Kidney (tissue), 22 donors: Measurements from ENCODE around the gene PKHD1. TPM values are rescaled to one million over a fixed set of nuclear protein-coding genes. Genes with fewer than 3 reads are reported as not detected.

Source experiments
- DNase-seq, 5 donors: peaks; one replicate each; pipeline ENCODE4 v3.0.0-alpha.2; 2013 to 2020
- FAIRE-seq: peaks from 2 replicates; lab custom pipeline; 2012; peaks lifted over from hg19 to GRCh38; lab: Jason Lieb, UNC
- H3K27ac ChIP-seq, 2 donors: one replicate each; pipeline ENCODE4 v1.7.0; 2013; ENCODE audit warnings: low read depth in 2 of 2, low read length in 2 of 2, inconsistent platforms in 1 of 2
- H3K27me3 ChIP-seq: one replicate; pipeline ENCODE4 v1.7.1; 2013; ENCODE audit warnings: low read length, inconsistent platforms; ENCODE audit not compliant: control insufficient read depth, insufficient read depth
- H3K36me3 ChIP-seq, 3 donors: one replicate each; pipeline versions ENCODE4 v1.7.0 to v1.7.1; 2013; ENCODE audit warnings: low read length in 3 of 3, control low read depth in 1 of 3, inconsistent platforms in 1 of 3; ENCODE audit not compliant: insufficient read depth in 3 of 3, control insufficient read depth in 2 of 3
- H3K4me1 ChIP-seq, 3 donors: one replicate each; pipeline versions ENCODE4 v1.7.0 to v1.7.1; 2013; ENCODE audit warnings: low read length in 3 of 3, inconsistent platforms in 1 of 3, low read depth in 1 of 3; ENCODE audit not compliant: control insufficient read depth in 2 of 3, insufficient read depth in 2 of 3
- H3K4me3 ChIP-seq, 3 donors: one replicate each; pipeline versions ENCODE4 v1.7.0 to v1.8.1; 2013; ENCODE audit warnings: low read length in 3 of 3, control low read depth in 1 of 3, inconsistent platforms in 1 of 3
- H3K9ac ChIP-seq, 3 donors: one replicate each; pipeline versions ENCODE4 v1.7.0 to v1.7.1; 2013; ENCODE audit warnings: low read length in 3 of 3, control low read depth in 1 of 3, inconsistent platforms in 1 of 3
- H3K9me3 ChIP-seq, 3 donors: one replicate each; pipeline versions ENCODE4 v1.7.0 to v1.7.1; 2013; ENCODE audit warnings: low read length in 3 of 3, control low read depth in 1 of 3, inconsistent platforms in 1 of 3; ENCODE audit not compliant: control insufficient read depth in 2 of 3, insufficient read depth in 1 of 3
- CTCF ChIP-seq: IDR thresholded peaks from 3 replicates; pipeline ENCODE4 v1.5.1; 2012; ENCODE audit warnings: mild to moderate bottlenecking, moderate library complexity, borderline replicate concordance; ENCODE audit not compliant: insufficient read depth; ENCODE audit errors: extremely low read depth
- intact Hi-C: fragments of 100-400 bp; cut with DNase I; formaldehyde crosslinking; loops from one replicate; pipeline ENCODE4 v1.11.1; 2022
- long read RNA-seq, 10 donors: library from polyadenylated mRNA in 1 of 10; unstranded in 1 of 10; transcript quantifications; one replicate each; pipeline ENCODE4 v2.0.0 and lab custom pipeline, GENCODE V29; 2021 to 2026
- polyA plus RNA-seq: library from polyadenylated mRNA; stranded (reverse); fragments of 350-450 nt; fragmentation: Illumina TruSeq; extraction: RNeasy Lipid Tissue Mini Kit (QIAGEN cat#74804); gene quantifications from one replicate; pipeline ENCODE4 v1.2.3, GENCODE V29; 2014; ENCODE audit warnings: low read depth, low replicate concordance; ENCODE audit not compliant: insufficient read depth
- total RNA-seq: library from RNA; stranded (reverse); fragmentation: NEBNext Ultra II Directional; extraction: Animal tissue kit (Norgen Biotek cat#: 25700); gene quantifications from one replicate; pipeline ENCODE4 v1.2.1, GENCODE V29; 2021
- donor health status: control.
- donor health status: control.
- donor health status: control.
- donor health status: control.
- donor health status: control.
- donor health status: DM: yes; HTN: yes; CAD: no.
- donor health status: Normal renal cell carcinoma (clear cell type).

PKHD1 gene
- total RNA-seq (77.5 TPM), polyA plus RNA-seq (6.0 TPM)
- long read RNA-seq, donor 1 = 0 reads
- long read RNA-seq, donor 2 = 0 reads
- long read RNA-seq, donor 3 = 0 reads
- long read RNA-seq, donor 4 = 0 reads
- long read RNA-seq, donor 5 = 0 reads
- long read RNA-seq, donor 6 = 0 reads
- long read RNA-seq, donor 7, partial matches to known transcripts = 7 of 30 reads
- long read RNA-seq, donor 7, other reads (novel, unspliced or antisense) = 23 of 30 reads
- long read RNA-seq, donor 8 = 0 reads
- long read RNA-seq, donor 9 = 0 reads
- long read RNA-seq, donor 10 = 0 reads

DNA sequence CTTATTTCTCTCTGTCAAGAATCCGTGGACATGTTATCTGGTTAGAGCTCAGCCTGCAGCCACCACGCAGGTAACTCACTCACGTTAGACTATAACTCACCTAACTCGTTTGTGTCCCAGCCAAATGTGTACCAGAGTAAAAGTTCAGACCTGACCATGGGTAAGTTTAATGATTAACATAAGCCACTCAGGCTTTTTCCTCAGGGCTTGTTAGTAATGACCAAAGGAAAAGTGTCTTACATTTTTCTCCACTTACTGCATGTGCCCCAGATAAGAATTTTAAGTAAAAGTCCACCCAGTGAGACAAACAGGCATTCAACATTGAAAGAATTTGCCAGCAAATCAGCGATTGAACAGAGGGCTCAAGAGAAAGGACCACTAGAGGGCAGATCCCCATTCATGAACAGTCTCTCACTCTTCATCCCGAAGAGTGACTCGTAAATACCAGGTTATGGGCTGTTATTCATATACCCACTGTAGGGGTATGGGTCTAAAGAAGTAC, at the start of gene PKHD1:
Gene PKHD1, minus strand, starts transcription at position 116 of the 502 bp plus-strand sequence. CDS start 2,680 bp downstream, outside the sequence.
- H3K27me3 ChIP-seq = no peaks in the 10 kb centered on the region
- peak within 1 kb of the TSS; percentile 66 to 90 (median 75) for H3K9ac ChIP-seq
- peaks cover 0 to 17% (median 12%) of the 10 kb centered on the region in 3 donors for H3K4me1 ChIP-seq
- DNase-seq (peak in 3 of 5 donors; percentile 42 to 90 (median 87)), FAIRE-seq (peak; percentile 95)
- H3K9me3 ChIP-seq = no peaks in the 10 kb centered on the region
- intact Hi-C loops = no loop called here
- peak; percentile 28 for TF ChIP-seq CTCF
- H3K4me3 ChIP-seq = peak within 1 kb of the TSS; percentile 71 to 85 (median 75)
- H3K36me3 ChIP-seq = peaks cover 0 to 4% (median 2%) of the 10 kb centered on the region in 3 donors
- H3K27ac ChIP-seq = peak within 1 kb of the TSS; percentile 92 to 93

DNA sequence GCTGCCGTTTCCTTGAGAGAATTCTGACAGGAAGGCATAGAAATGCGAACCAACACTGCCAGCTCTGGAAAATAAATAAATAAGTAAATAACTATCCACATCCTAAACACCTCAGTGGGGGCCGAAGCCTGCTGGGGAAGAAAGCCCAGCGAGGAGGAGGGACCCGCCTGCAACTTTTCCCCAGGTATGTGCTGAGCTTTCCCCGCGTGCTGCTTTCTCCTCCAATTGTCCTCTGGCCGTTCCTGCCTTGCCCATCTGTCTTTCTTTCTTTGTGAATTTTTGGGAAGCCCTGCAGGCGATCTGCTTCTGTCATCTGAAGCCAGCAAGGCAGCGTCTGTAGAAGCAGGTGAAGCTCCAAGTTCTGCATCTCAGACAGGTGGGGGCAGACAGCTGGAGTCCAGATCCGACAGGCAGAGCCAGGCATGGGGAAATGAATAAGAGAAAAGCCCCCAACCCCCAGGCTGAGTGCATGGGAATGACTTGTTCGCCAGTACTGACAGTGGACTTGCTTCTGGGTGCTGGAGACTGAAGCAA, 49.6 kb upstream of the PKHD1 start:
- Histone ChIP-seq H3K9ac (no peak overlapping the region), H3K27ac (no peak overlapping the region), H3K9me3 (no peaks in the 10 kb centered on the region), H3K27me3 (no peaks in the 10 kb centered on the region), H3K4me3 (no peak overlapping the region), H3K36me3 (no peaks in the 10 kb centered on the region), H3K4me1 (peaks cover 0 to 9% (median 3%) of the 10 kb centered on the region in 3 donors)
- intact Hi-C loops = no loop called here
- no peak for TF ChIP-seq CTCF
- FAIRE-seq (no peak), DNase-seq (no peak)

- peaks cover 0 to 9% (median 3%) of the 10 kb centered on the region in 3 donors for H3K4me1 ChIP-seq
- FAIRE-seq (no peak), DNase-seq (no peak)
- intact Hi-C loops = no loop called here
- H3K4me3 ChIP-seq = no peak overlapping the region
- H3K9me3 ChIP-seq = no peaks in the 10 kb centered on the region
- H3K9ac ChIP-seq = no peak overlapping the region
- no peaks in the 10 kb centered on the region for H3K36me3 ChIP-seq
- no peak for TF ChIP-seq CTCF
- no peaks in the 10 kb centered on the region for H3K27me3 ChIP-seq
- no peak overlapping the region for H3K27ac ChIP-seq
Measured at GRCh38 chr6:52136055-52136454, 48.6 kb upstream of the PKHD1 start.
